Kidney (tissue), 14 donors: ENCODE measurements around the gene ASTN2. TPM values are rescaled to one million over a fixed set of nuclear protein-coding genes. Genes with fewer than 3 reads are reported as not detected.

Source experiments
- DNase-seq, 5 donors: peaks; one replicate each; pipeline ENCODE4 v3.0.0-alpha.2; 2013 to 2020
- FAIRE-seq: peaks from 2 replicates; lab custom pipeline; 2012; peaks lifted over from hg19 to GRCh38; lab: Jason Lieb, UNC
- H3K27ac ChIP-seq, 2 donors: one replicate each; pipeline ENCODE4 v1.7.0; 2013; ENCODE audit warnings: low read depth in 2 of 2, low read length in 2 of 2, inconsistent platforms in 1 of 2
- H3K27me3 ChIP-seq: one replicate; pipeline ENCODE4 v1.7.1; 2013; ENCODE audit warnings: low read length, inconsistent platforms; ENCODE audit not compliant: control insufficient read depth, insufficient read depth
- H3K36me3 ChIP-seq, 3 donors: one replicate each; pipeline versions ENCODE4 v1.7.0 to v1.7.1; 2013; ENCODE audit warnings: low read length in 3 of 3, control low read depth in 1 of 3, inconsistent platforms in 1 of 3; ENCODE audit not compliant: insufficient read depth in 3 of 3, control insufficient read depth in 2 of 3
- H3K4me1 ChIP-seq, 3 donors: one replicate each; pipeline versions ENCODE4 v1.7.0 to v1.7.1; 2013; ENCODE audit warnings: low read length in 3 of 3, inconsistent platforms in 1 of 3, low read depth in 1 of 3; ENCODE audit not compliant: control insufficient read depth in 2 of 3, insufficient read depth in 2 of 3
- H3K4me3 ChIP-seq, 3 donors: one replicate each; pipeline versions ENCODE4 v1.7.0 to v1.8.1; 2013; ENCODE audit warnings: low read length in 3 of 3, control low read depth in 1 of 3, inconsistent platforms in 1 of 3
- H3K9ac ChIP-seq, 3 donors: one replicate each; pipeline versions ENCODE4 v1.7.0 to v1.7.1; 2013; ENCODE audit warnings: low read length in 3 of 3, control low read depth in 1 of 3, inconsistent platforms in 1 of 3
- H3K9me3 ChIP-seq, 3 donors: one replicate each; pipeline versions ENCODE4 v1.7.0 to v1.7.1; 2013; ENCODE audit warnings: low read length in 3 of 3, control low read depth in 1 of 3, inconsistent platforms in 1 of 3; ENCODE audit not compliant: control insufficient read depth in 2 of 3, insufficient read depth in 1 of 3
- CTCF ChIP-seq: IDR thresholded peaks from 3 replicates; pipeline ENCODE4 v1.5.1; 2012; ENCODE audit warnings: mild to moderate bottlenecking, moderate library complexity, borderline replicate concordance; ENCODE audit not compliant: insufficient read depth; ENCODE audit errors: extremely low read depth
- intact Hi-C: fragments of 100-400 bp; cut with DNase I; formaldehyde crosslinking; loops from one replicate; pipeline ENCODE4 v1.11.1; 2022
- polyA plus RNA-seq: library from polyadenylated mRNA; stranded (reverse); fragments of 350-450 nt; fragmentation: Illumina TruSeq; extraction: RNeasy Lipid Tissue Mini Kit (QIAGEN cat#74804); gene quantifications from one replicate; pipeline ENCODE4 v1.2.3, GENCODE V29; 2014; ENCODE audit warnings: low read depth, low replicate concordance; ENCODE audit not compliant: insufficient read depth
- total RNA-seq: library from RNA; stranded (reverse); fragmentation: NEBNext Ultra II Directional; extraction: Animal tissue kit (Norgen Biotek cat#: 25700); gene quantifications from one replicate; pipeline ENCODE4 v1.2.1, GENCODE V29; 2021
- donor health status: control.
- donor health status: control.
- donor health status: control.
- donor health status: control.
- donor health status: control.
- donor health status: DM: yes; HTN: yes; CAD: no.
- donor health status: Normal renal cell carcinoma (clear cell type).

Gene ASTN2
- total and polyA plus RNA-seq, 2 donors from 2014 or later: 7.6 to 11.5 TPM

DNA sequence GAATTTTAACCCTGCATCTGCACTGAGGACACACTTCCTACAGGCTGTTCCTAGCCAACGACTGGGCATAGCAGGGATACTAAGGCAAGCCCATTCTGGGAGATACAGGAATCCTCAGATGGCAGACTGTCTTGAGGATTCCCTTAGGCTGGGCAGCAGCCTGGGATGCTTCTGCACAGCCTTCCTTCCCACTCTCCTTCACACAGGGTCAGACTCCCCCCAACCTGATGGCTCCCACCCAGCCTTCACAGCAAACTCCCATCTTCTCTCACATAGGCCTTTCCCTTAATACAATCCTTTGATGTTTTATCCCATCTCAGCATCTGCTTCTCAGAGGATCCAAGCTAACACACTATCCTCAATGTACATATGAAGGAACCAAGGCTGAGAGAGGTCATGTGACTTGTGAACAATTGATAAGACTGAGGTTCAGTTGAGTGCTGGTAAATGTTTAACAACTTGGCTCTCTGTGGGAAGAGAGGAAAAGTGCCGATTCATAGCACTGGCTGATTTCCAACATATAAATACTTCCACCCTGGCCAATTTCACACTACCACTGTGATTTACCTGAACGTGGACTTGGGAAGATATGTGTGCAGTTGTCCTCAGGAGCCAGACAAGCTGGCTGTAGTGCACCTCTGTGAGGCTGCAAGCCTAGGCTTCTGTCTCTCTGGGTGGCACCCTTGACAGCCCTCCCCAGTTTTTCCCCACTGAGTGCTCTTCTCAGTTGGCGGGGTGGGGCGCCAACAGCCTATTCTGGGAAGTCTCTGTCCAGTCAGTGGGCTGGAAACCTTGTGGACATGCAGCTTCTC, 848.0 kb downstream of the ASTN2 start:
- Histone ChIP-seq H3K27me3 (no peaks in the 10 kb centered on the region), H3K9me3 (no peaks in the 10 kb centered on the region), H3K27ac (peak overlapping the region; percentile 74 to 83), H3K4me3 (peak overlapping the region in 1 of 3 donors; percentile 0), H3K9ac (no peak overlapping the region), H3K4me1 (peaks cover 3 to 20% (median 14%) of the 10 kb centered on the region in 3 donors), H3K36me3 (no peaks in the 10 kb centered on the region)
- intact Hi-C loops: no loop called here
- FAIRE-seq: peak; percentile 32
- TF ChIP-seq CTCF: no peak
- DNase-seq: peak in 1 of 5 donors; percentile 14

- Histone ChIP-seq H3K27me3 (no peaks in the 10 kb centered on the region), H3K4me3 (no peak overlapping the region), H3K36me3 (no peaks in the 10 kb centered on the region), H3K9me3 (no peaks in the 10 kb centered on the region), H3K4me1 (peaks cover 0 to 12% (median 9%) of the 10 kb centered on the region in 3 donors), H3K9ac (no peak overlapping the region), H3K27ac (no peak overlapping the region)
- no peak for FAIRE-seq
- intact Hi-C loops: no loop called here
- no peak for TF ChIP-seq CTCF
- DNase-seq: no peak
These were observed 848.9 kb downstream of the ASTN2 start for GRCh38 chr9:116565986-116566385.

DNA sequence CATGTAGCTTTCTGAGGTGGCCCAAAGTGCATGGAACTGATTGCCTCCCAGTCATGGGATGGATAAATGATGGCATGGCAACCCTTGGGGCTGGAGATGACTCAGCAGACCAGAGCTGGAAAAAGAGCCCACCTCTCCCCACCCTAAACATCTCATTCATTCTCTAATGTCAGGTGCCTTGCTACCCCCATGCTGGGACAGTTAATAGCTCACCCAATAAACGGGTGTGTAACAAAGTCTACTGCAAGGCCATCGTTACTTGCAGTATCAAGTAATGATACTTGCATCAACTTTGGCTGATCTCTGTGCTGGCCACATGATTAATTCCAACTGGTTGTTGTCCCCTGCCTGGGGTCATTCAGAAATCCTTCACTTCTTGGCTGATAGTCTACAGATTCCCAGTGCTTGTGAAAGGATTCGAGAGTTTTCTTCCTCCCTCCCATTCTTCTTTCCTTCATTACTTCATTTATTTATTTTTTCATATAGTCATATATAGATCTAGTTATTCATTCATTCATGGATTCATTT, 850.5 kb downstream of the ASTN2 start:
- DNase-seq: peak in 1 of 5 donors; percentile 26
- Histone ChIP-seq H3K36me3 (no peaks in the 10 kb centered on the region), H3K27ac (peak overlapping the region; percentile 3 to 38), H3K4me1 (peaks cover 0 to 23% (median 11%) of the 10 kb centered on the region in 3 donors), H3K4me3 (no peak overlapping the region), H3K9me3 (no peaks in the 10 kb centered on the region), H3K9ac (no peak overlapping the region), H3K27me3 (no peaks in the 10 kb centered on the region)
- FAIRE-seq: no peak
- no peak for TF ChIP-seq CTCF
- intact Hi-C loops: no loop called here
